Type B pancreatic cell (in vitro differentiated cells): Measurements from ENCODE around the gene HOXA13. TPM values are rescaled to one million over a fixed set of nuclear protein-coding genes. Genes with fewer than 3 reads are reported as not detected.

Experiments
- DNase-seq: peaks from one replicate; pipeline ENCODE4 v3.0.0; 2021; ENCODE audit warnings: mixed read lengths; ENCODE audit not compliant: unreplicated experiment; ENCODE audit errors: extremely low spot score
- H3K27ac Mint-ChIP-seq: 2 replicates; pipeline ENCODE4 v1.8.0; 2021; ENCODE audit warnings: mild to moderate bottlenecking, mixed read lengths
- H3K27me3 Mint-ChIP-seq: 2 replicates; pipeline ENCODE4 v1.8.0; 2021; ENCODE audit warnings: mixed read lengths
- H3K36me3 Mint-ChIP-seq: 2 replicates; pipeline ENCODE4 v1.8.0; 2021; ENCODE audit warnings: mixed read lengths
- H3K4me1 Mint-ChIP-seq: one replicate; pipeline ENCODE4 v1.8.0; 2021; ENCODE audit warnings: mixed read lengths; ENCODE audit not compliant: unreplicated experiment
- H3K4me3 Mint-ChIP-seq: 2 replicates; pipeline ENCODE4 v1.8.0; 2021; ENCODE audit warnings: mild to moderate bottlenecking, mixed read lengths
- H3K9me3 Mint-ChIP-seq: 2 replicates; pipeline ENCODE4 v1.8.0; 2021; ENCODE audit warnings: mixed read lengths
- CTCF ChIP-seq: fragments of 200-600 bp; sonication (generic); conservative IDR thresholded peaks from 2 replicates; pipeline ENCODE4 v1.5.0; 2021; ENCODE audit warnings: antibody characterized with exemption, mild to moderate bottlenecking
- total RNA-seq: library from RNA; stranded (reverse); gene quantifications from 2 replicates; pipeline ENCODE4 v1.2.1, GENCODE V29; 2021; ENCODE audit warnings: low replicate concordance

The HOXA13 gene
- total RNA-seq, 1 donor from 2014 or later = 0.75 TPM

GRCh38 chr7:27176524-27176845 is 23.4 kb downstream of the HOXA13 start:
- Mint-ChIP-seq H3K9me3 (no peaks in the 10 kb centered on the region), H3K27me3 (peaks cover 90% of the 10 kb centered on the region), H3K27ac (no peak overlapping the region), H3K4me3 (no peak overlapping the region), H3K36me3 (no peaks in the 10 kb centered on the region), H3K4me1 (peaks cover 15% of the 10 kb centered on the region)
- no peak for DNase-seq
- no peak for TF ChIP-seq CTCF

GRCh38 chr7:27175626-27176523 is 24.0 kb downstream of the HOXA13 start:
- Mint-ChIP-seq H3K27me3 (peaks cover 90% of the 10 kb centered on the region), H3K36me3 (no peaks in the 10 kb centered on the region), H3K4me1 (peaks cover 16% of the 10 kb centered on the region), H3K4me3 (peak overlapping the region; percentile 52), H3K9me3 (no peaks in the 10 kb centered on the region), H3K27ac (no peak overlapping the region)
- TF ChIP-seq CTCF = no peak
- peak; percentile 64 for DNase-seq

GRCh38 chr7:27174874-27175625 is 24.8 kb downstream of the HOXA13 start:
- H3K27ac Mint-ChIP-seq = no peak overlapping the region
- no peaks in the 10 kb centered on the region for H3K9me3 Mint-ChIP-seq

GRCh38 chr7:27173956-27174873 is 25.7 kb downstream of the HOXA13 start, which contains the start of gene HOXA10:
TSS of gene HOXA10 (minus strand) at chr7:27174320. CDS start at chr7:27174306, 14 bp downstream.
- no peaks in the 10 kb centered on the region for H3K9me3 Mint-ChIP-seq
- peak within 1 kb of the TSS; percentile 75 for H3K4me3 Mint-ChIP-seq
- peaks cover 87% of the 10 kb centered on the region for H3K27me3 Mint-ChIP-seq
- H3K4me1 Mint-ChIP-seq = peaks cover 10% of the 10 kb centered on the region
- H3K36me3 Mint-ChIP-seq = no peaks in the 10 kb centered on the region
- peak; percentile 70 for DNase-seq
- TF ChIP-seq CTCF = no peak
- no peak within 1 kb of the TSS for H3K27ac Mint-ChIP-seq

More at GRCh38 chr7:27174874-27175625, 24.8 kb downstream of the HOXA13 start:
- peaks cover 90% of the 10 kb centered on the region for H3K27me3 Mint-ChIP-seq
- H3K36me3 Mint-ChIP-seq = no peaks in the 10 kb centered on the region
- no peak for TF ChIP-seq CTCF
- peak overlapping the region; percentile 75 for H3K4me3 Mint-ChIP-seq
- peaks cover 16% of the 10 kb centered on the region for H3K4me1 Mint-ChIP-seq
- DNase-seq = peak; percentile 64

- H3K27ac Mint-ChIP-seq = no peak overlapping the region
- DNase-seq = peak; percentile 70
- no peaks in the 10 kb centered on the region for H3K9me3 Mint-ChIP-seq
- H3K4me1 Mint-ChIP-seq = peaks cover 10% of the 10 kb centered on the region
- H3K36me3 Mint-ChIP-seq = no peaks in the 10 kb centered on the region
- TF ChIP-seq CTCF = no peak
- peaks cover 85% of the 10 kb centered on the region for H3K27me3 Mint-ChIP-seq
- H3K4me3 Mint-ChIP-seq = no peak overlapping the region
Measured at GRCh38 chr7:27173511-27173955, 26.4 kb downstream of the HOXA13 start.
